Fibroblast of lung (primary cell): ENCODE results near the gene MRPL55. TPM values are rescaled to one million over a fixed set of nuclear protein-coding genes. Genes with fewer than 3 reads are reported as not detected.

Source experiments
- DNase-seq, 2 donors: peaks; one replicate each; pipeline versions ENCODE4 v3.0.0 to v3.0.0-alpha.2; 2010; ENCODE audit warnings: low read depth in 2 of 2
- H2AFZ ChIP-seq: 2 replicates; pipeline ENCODE4 v1.5.1; 2012; ENCODE audit warnings: low read length, control low read depth, inconsistent platforms
- H3K27ac ChIP-seq: 2 replicates; pipeline ENCODE4 v1.5.1; 2011; ENCODE audit warnings: low read length, control low read depth; ENCODE audit not compliant: insufficient read depth
- H3K27me3 ChIP-seq: 2 replicates; pipeline ENCODE4 v1.5.1; 2011; ENCODE audit warnings: mild to moderate bottlenecking, low read length; ENCODE audit not compliant: control insufficient read depth, insufficient read depth
- H3K36me3 ChIP-seq: 2 replicates; pipeline ENCODE4 v1.5.1; 2011; ENCODE audit warnings: low read length; ENCODE audit not compliant: control insufficient read depth, insufficient read depth
- H3K4me1 ChIP-seq: 2 replicates; pipeline ENCODE4 v1.5.1; 2011; ENCODE audit warnings: low read length; ENCODE audit not compliant: control insufficient read depth, insufficient read depth; ENCODE audit errors: extremely low read depth
- H3K4me2 ChIP-seq: 2 replicates; pipeline ENCODE4 v1.5.1; 2011; ENCODE audit warnings: low read length, control low read depth; ENCODE audit not compliant: insufficient read depth; ENCODE audit errors: extremely low read depth
- H3K4me3 ChIP-seq, 4 experiments: fragments of 200-600 bp in 1 of 4; sonication (generic) in 1 of 4; replicated peaks in 1 of 4; 2 replicates each; pipeline ENCODE4 v1.5.1; 2011 to 2016; ENCODE audit warnings: low read length in 4 of 4, low read depth in 3 of 4, mild to moderate bottlenecking in 3 of 4, control low read depth in 2 of 4, inconsistent platforms in 1 of 4, mixed read lengths in 1 of 4; ENCODE audit not compliant: insufficient read depth in 1 of 4; ENCODE audit errors: control extremely low read depth in 1 of 4
- H3K79me2 ChIP-seq: 2 replicates; pipeline ENCODE4 v1.5.1; 2012; ENCODE audit warnings: mild to moderate bottlenecking, low read length, inconsistent platforms; ENCODE audit not compliant: control insufficient read depth, insufficient read depth
- H3K9ac ChIP-seq: 2 replicates; pipeline ENCODE4 v1.5.1; 2011; ENCODE audit warnings: mild to moderate bottlenecking, low read length, control low read depth; ENCODE audit not compliant: insufficient read depth
- H3K9me3 ChIP-seq: 2 replicates; pipeline ENCODE4 v1.5.1; 2012; ENCODE audit warnings: low read depth, low read length; ENCODE audit not compliant: control insufficient read depth, insufficient read depth
- H4K20me1 ChIP-seq: 2 replicates; pipeline ENCODE4 v1.5.1; 2011; ENCODE audit warnings: low read length; ENCODE audit not compliant: control insufficient read depth, insufficient read depth; ENCODE audit errors: extremely low read depth
- CTCF ChIP-seq, 2 donors: IDR thresholded peaks in 1 of 2; conservative IDR thresholded peaks in 1 of 2; 1 replicate in 1 of 2; 2 replicates in 1 of 2; pipeline ENCODE4 v1.5.1; 2011 to 2012; ENCODE audit warnings: low read length in 2 of 2, control low read depth in 1 of 2, inconsistent platforms in 1 of 2, low read depth in 1 of 2, mild to moderate bottlenecking in 1 of 2
- EZH2 ChIP-seq: IDR thresholded peaks from 2 replicates; pipeline ENCODE4 v1.5.1; 2012; ENCODE audit warnings: low read length, control low read depth, mild to moderate bottlenecking; ENCODE audit errors: missing control alignments
- polyA plus RNA-seq, 2 donors: library from polyadenylated mRNA; depleted of rRNA in 1 of 2; stranded (reverse) in 1 of 2; unstranded in 1 of 2; fragments of >200 nt; gene quantifications; 2 replicates each; pipeline ENCODE4 v1.2.1, GENCODE V29; 2011 to 2012; ENCODE audit warnings: missing spikeins in 1 of 2
- total RNA-seq: library from RNA; depleted of rRNA; stranded (reverse); fragments of >200 nt; gene quantifications from 2 replicates; pipeline ENCODE4 v1.2.1, GENCODE V29; 2014

Gene MRPL55
- total and polyA plus RNA-seq, 2 donors (not counting 1 experiment from before 2014, with no cell fraction given), result 39.5 to 51.7 TPM

GRCh38 chr1:228081578-228082213 lies 27.4 kb downstream of the MRPL55 start:
- TF ChIP-seq CTCF (conservative IDR thresholded peaks at IDR 0.05 in 1 of 2, IDR thresholded peaks at IDR 0.05 in 1 of 2; ENCODE audit: low read depth in 1 of 2, low read length in 2 of 2) (no peak), EZH2 (no peak)
- Histone ChIP-seq H3K9me3 (no peaks in the 10 kb centered on the region), H3K4me1 (peaks cover 11% of the 10 kb centered on the region), H3K4me3 (peak overlapping the region; percentile 65 to 99 (median 84)), H3K27me3 (no peaks in the 10 kb centered on the region), H3K27ac (peak overlapping the region; percentile 96), H3K36me3 (peaks cover 1% of the 10 kb centered on the region), H4K20me1 (peaks cover 8% of the 10 kb centered on the region), H3K79me2 (peaks cover 57% of the 10 kb centered on the region), H3K9ac (peak overlapping the region; percentile 80), H3K4me2 (peak overlapping the region; percentile 94), H2AFZ (peak overlapping the region; percentile 67)
- DNase-seq, result no peak

- Histone ChIP-seq H3K79me2 (peaks cover 52% of the 10 kb centered on the region), H3K27me3 (no peaks in the 10 kb centered on the region), H3K4me1 (peaks cover 9% of the 10 kb centered on the region), H3K4me3 (peak overlapping the region; percentile 65 to 99 (median 84)), H3K4me2 (peak overlapping the region; percentile 94), H3K36me3 (peaks cover 1% of the 10 kb centered on the region), H2AFZ (no peak overlapping the region), H4K20me1 (peaks cover 8% of the 10 kb centered on the region), H3K27ac (no peak overlapping the region), H3K9ac (no peak overlapping the region), H3K9me3 (no peaks in the 10 kb centered on the region)
- DNase-seq, result no peak
- TF ChIP-seq CTCF (conservative IDR thresholded peaks at IDR 0.05 in 1 of 2, IDR thresholded peaks at IDR 0.05 in 1 of 2; ENCODE audit: low read depth in 1 of 2, low read length in 2 of 2) (no peak), EZH2 (no peak)
Measured at GRCh38 chr1:228081144-228081543, 28.0 kb downstream of the MRPL55 start.

GRCh38 chr1:228079601-228080263 lies 29.4 kb downstream of the MRPL55 start:
- no peaks in the 10 kb centered on the region for H3K36me3 ChIP-seq
- no peak overlapping the region for H2AFZ ChIP-seq
- no peak overlapping the region for H3K9ac ChIP-seq
- H3K9me3 ChIP-seq, result no peaks in the 10 kb centered on the region
- H3K4me3 ChIP-seq, result no peak overlapping the region
- DNase-seq, result no peak
- TF ChIP-seq CTCF (conservative IDR thresholded peaks at IDR 0.05 in 1 of 2, IDR thresholded peaks at IDR 0.05 in 1 of 2; ENCODE audit: low read depth in 1 of 2, low read length in 2 of 2) (no peak), EZH2 (no peak)
- no peak overlapping the region for H3K4me2 ChIP-seq
- no peaks in the 10 kb centered on the region for H3K27me3 ChIP-seq
- peaks cover 5% of the 10 kb centered on the region for H4K20me1 ChIP-seq
- peaks cover 1% of the 10 kb centered on the region for H3K4me1 ChIP-seq
- peaks cover 38% of the 10 kb centered on the region for H3K79me2 ChIP-seq
- H3K27ac ChIP-seq, result no peak overlapping the region
